Common myeloid progenitor, CD34-positive (primary cell): ENCODE results near the gene MAST2.
"Not testable (repeated sequence)": the region's sequence is repeated elsewhere in the genome, so short reads cannot be mapped to it uniquely, and the experiment has no call there.

Source experiments
- CTCF ChIA-PET: fragments of 350-600 bp; sonication (Branson Sonifier 250); formaldehyde crosslinking; loops from one replicate; lab custom pipeline; 2021; ENCODE audit warnings: antibody characterized with exemption; lab: Charles Lee
- POLR2A ChIA-PET: fragments of 350-600 bp; sonication (Branson Sonifier 250); formaldehyde crosslinking; loops from one replicate; lab custom pipeline; 2021; ENCODE audit warnings: antibody characterized with exemption; lab: Charles Lee
- DNase-seq, 3 donors: peaks; one replicate each; pipeline versions ENCODE4 v3.0.0 to v3.0.0-alpha.2; 2013
- H3K27ac ChIP-seq, 2 experiments: 1 replicate in 1 of 2; 2 replicates in 1 of 2; pipeline ENCODE4 v1.7.0; 2013; ENCODE audit warnings: inconsistent platforms in 2 of 2, low read length in 2 of 2, mild to moderate bottlenecking in 2 of 2, low read depth in 1 of 2, moderate library complexity in 1 of 2; ENCODE audit not compliant: severe bottlenecking in 2 of 2, insufficient read depth in 1 of 2, poor library complexity in 1 of 2
- H3K27me3 ChIP-seq, 5 experiments: replicated peaks in 2 of 5; 1 replicate in 3 of 5; 2 replicates in 2 of 5; pipeline versions ENCODE4 v1.6.1 to v1.7.0; 2013; ENCODE audit warnings: low read length in 4 of 5, mild to moderate bottlenecking in 2 of 5, moderate library complexity in 2 of 5, inconsistent platforms in 1 of 5; ENCODE audit not compliant: insufficient read depth in 5 of 5, control insufficient read depth in 4 of 5
- H3K36me3 ChIP-seq, 4 experiments: 1 replicate in 2 of 4; 2 replicates in 2 of 4; pipeline versions ENCODE4 v1.6.1 to v1.7.0; 2013; ENCODE audit warnings: low read length in 3 of 4, control low read depth in 1 of 4, mild to moderate bottlenecking in 1 of 4; ENCODE audit not compliant: control insufficient read depth in 4 of 4, insufficient read depth in 4 of 4
- H3K4me1 ChIP-seq, 4 experiments: 1 replicate in 3 of 4; 2 replicates in 1 of 4; pipeline versions ENCODE4 v1.6.1 to v1.7.1; 2013; ENCODE audit warnings: low read length in 3 of 4, mild to moderate bottlenecking in 3 of 4, control low read depth in 1 of 4, inconsistent platforms in 1 of 4, moderate library complexity in 1 of 4; ENCODE audit not compliant: control insufficient read depth in 4 of 4, insufficient read depth in 4 of 4; ENCODE audit errors: control extremely low read depth in 1 of 4
- H3K4me3 ChIP-seq, 7 experiments: 1 replicate in 4 of 7; 2 replicates in 3 of 7; pipeline versions ENCODE4 v1.5.1 to v1.7.0; 2013; ENCODE audit warnings: mild to moderate bottlenecking in 7 of 7, low read length in 6 of 7, moderate library complexity in 6 of 7, inconsistent platforms in 2 of 7, low read depth in 2 of 7, control low read depth in 1 of 7; ENCODE audit not compliant: insufficient read depth in 4 of 7, control insufficient read depth in 1 of 7; ENCODE audit errors: extremely low read depth in 1 of 7
- H3K9me3 ChIP-seq, 5 experiments: 1 replicate in 4 of 5; 2 replicates in 1 of 5; pipeline versions ENCODE4 v1.6.1 to v1.7.1; 2013; ENCODE audit warnings: low read length in 4 of 5, mild to moderate bottlenecking in 2 of 5, inconsistent platforms in 1 of 5, low read depth in 1 of 5, moderate library complexity in 1 of 5; ENCODE audit not compliant: control insufficient read depth in 4 of 5, insufficient read depth in 2 of 5; ENCODE audit errors: control extremely low read depth in 1 of 5
- WGBS: methylation state at CpG from one replicate; pipeline ENCODE4 v1.1.5; 2013; ENCODE audit not compliant: insufficient coverage; 5-methylcytosine and 5-hydroxymethylcytosine counted together

The MAST2 gene

GRCh38 chr1:45961936-45962335 lies 158.5 kb downstream of the MAST2 start:
- H3K4me3 ChIP-seq, H3K27ac ChIP-seq, CTCF ChIA-PET, H3K4me1 ChIP-seq, DNase-seq, H3K9me3 ChIP-seq, POLR2A ChIA-PET, H3K27me3 ChIP-seq: not testable (repeated sequence)
- no CpG with 5 or more reads among the region's 4 CpGs for WGBS
- peaks cover 0 to 13% (median 5%) of the 10 kb centered on the region in 4 experiments for H3K36me3 ChIP-seq

DNA sequence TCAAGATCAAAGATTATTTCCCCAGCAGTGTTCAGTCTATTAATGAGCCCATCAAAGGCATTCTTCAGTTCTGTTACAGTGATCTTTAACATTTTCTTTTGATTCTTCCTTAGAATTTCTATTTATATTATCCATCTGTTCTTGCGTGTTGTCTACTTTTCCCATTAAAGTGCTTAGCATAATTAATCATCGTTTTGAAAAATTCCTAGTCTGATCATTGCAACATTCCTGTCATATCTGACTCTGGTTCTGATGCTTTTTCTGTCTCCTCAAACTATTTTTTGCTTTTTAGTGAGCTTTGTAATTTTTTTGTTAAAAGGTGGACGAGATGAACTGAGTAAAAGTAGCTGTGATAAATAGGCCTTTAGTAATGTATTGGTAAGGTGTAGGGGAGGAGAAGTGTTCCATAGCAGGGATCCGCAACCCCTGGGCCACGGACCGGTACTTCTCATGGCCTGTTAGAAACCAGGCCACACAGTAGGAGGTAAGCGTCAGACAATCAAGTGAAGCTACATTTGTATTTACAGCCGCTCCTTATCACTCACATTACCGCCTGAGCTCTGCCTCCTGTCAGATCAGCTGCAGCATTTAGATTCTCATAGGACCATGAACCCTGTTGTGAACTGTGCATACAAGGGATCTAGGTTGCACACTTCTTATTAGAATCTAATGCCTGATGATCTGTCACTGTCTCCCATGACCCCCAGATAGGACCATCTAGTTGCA lies 165.7 kb downstream of the MAST2 start:
- POLR2A ChIA-PET, result no interaction called here

GRCh38 chr1:45969866-45970265 lies 166.5 kb downstream of the MAST2 start:
- no peak for DNase-seq
- no peak overlapping the region for H3K4me3 ChIP-seq
- H3K27me3 ChIP-seq, result no peaks in the 10 kb centered on the region
- peaks cover 0 to 13% (median 5%) of the 10 kb centered on the region in 5 experiments for H3K9me3 ChIP-seq
- peaks cover 6 to 29% (median 11%) of the 10 kb centered on the region in 4 experiments for H3K36me3 ChIP-seq
- WGBS, result 100% methylated on average over 3 of the region's 3 CpGs
- H3K4me1 ChIP-seq, result no peaks in the 10 kb centered on the region
- CTCF ChIA-PET, result no interaction called here
- H3K27ac ChIP-seq, result no peak overlapping the region
- POLR2A ChIA-PET, result no interaction called here

More for the DNA sequence above, 165.7 kb downstream of the MAST2 start:
- no peak overlapping the region for H3K4me3 ChIP-seq
- H3K4me1 ChIP-seq, result no peaks in the 10 kb centered on the region
- 96% methylated on average over 8 of the region's 9 CpGs for WGBS
- H3K27me3 ChIP-seq, result no peaks in the 10 kb centered on the region
- H3K9me3 ChIP-seq, result peaks cover 0 to 13% (median 5%) of the 10 kb centered on the region in 5 experiments
- H3K27ac ChIP-seq, result no peak overlapping the region
- H3K36me3 ChIP-seq, result peaks cover 6 to 29% (median 11%) of the 10 kb centered on the region in 4 experiments
- no peak for DNase-seq
- CTCF ChIA-PET, result no interaction called here

DNA sequence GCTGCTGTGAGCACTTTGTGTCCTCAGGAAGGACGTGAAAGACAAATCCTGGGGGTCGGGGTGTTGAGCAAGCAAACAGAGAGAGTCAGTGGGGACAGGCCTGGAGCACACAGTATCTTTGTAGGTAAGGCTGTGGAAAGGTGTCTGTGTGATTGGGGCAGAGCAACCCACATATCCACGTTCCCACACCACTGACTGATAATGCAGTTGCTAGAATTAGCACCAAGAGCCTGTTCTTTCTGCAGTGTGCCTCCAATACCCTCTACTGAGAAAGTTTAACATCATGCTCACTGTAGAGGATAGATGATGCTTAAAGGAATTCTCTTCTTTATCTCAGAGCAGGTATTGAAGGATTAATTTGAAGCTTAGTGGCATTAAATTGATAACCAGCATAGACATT lies 167.9 kb downstream of the MAST2 start:
- POLR2A ChIA-PET, result no interaction called here
- Histone ChIP-seq H3K4me1 (no peaks in the 10 kb centered on the region), H3K27ac (no peak overlapping the region), H3K4me3 (no peak overlapping the region), H3K9me3 (peaks cover 0 to 13% (median 5%) of the 10 kb centered on the region in 5 experiments), H3K36me3 (peaks cover 6 to 29% (median 11%) of the 10 kb centered on the region in 4 experiments), H3K27me3 (no peaks in the 10 kb centered on the region)
- 100% methylated on average over 1 of the region's 3 CpGs for WGBS
- no peak for DNase-seq
- CTCF ChIA-PET, result no interaction called here

DNA sequence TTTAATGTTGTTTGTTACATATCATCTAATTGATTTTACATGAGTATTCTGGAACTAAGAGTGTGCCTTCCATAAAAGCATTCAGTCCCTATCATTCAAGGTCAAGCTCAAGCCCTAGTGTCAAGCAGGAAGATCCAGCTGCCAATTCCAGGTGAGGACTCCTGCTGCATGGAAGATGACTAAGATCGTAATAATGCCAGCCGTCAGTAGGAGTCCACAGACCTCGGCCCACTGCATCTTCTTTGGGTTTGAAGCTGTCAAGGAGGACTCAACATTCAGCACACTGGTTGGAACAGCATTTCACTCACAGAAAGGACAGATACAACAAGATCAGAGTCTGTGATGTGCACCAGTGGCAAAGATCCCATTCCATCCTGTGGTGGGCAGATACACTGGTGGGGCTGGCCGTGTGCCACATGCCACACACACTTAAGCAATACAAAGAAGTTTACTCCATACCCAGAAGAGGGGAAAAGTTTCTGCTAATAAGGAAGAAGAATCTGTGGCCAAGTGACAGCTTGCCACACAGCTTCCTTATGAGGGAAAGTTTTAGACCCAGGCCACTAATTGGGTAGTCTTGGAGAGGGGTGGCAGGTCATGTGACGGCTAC lies 168.6 kb downstream of the MAST2 start:
- no peaks in the 10 kb centered on the region for H3K27me3 ChIP-seq
- H3K4me1 ChIP-seq, result no peaks in the 10 kb centered on the region
- 97% methylated on average over 4 of the region's 5 CpGs for WGBS
- H3K9me3 ChIP-seq, result peaks cover 0 to 13% (median 5%) of the 10 kb centered on the region in 5 experiments
- H3K36me3 ChIP-seq, result peaks cover 6 to 29% (median 11%) of the 10 kb centered on the region in 4 experiments
- H3K27ac ChIP-seq, result no peak overlapping the region
- ChIA-PET CTCF (no interaction called here), POLR2A (no interaction called here)
- no peak for DNase-seq
- H3K4me3 ChIP-seq, result no peak overlapping the region

- DNase-seq, result no peak
- peaks cover 0 to 13% (median 5%) of the 10 kb centered on the region in 5 experiments for H3K9me3 ChIP-seq
- H3K27ac ChIP-seq, result no peak overlapping the region
- H3K27me3 ChIP-seq, result no peaks in the 10 kb centered on the region
- H3K4me1 ChIP-seq, result no peaks in the 10 kb centered on the region
- ChIA-PET CTCF (interaction anchor here (0.7 kb wide), 1 partner anchor 226 kb away, joined by 3 read pairs; no protein-coding TSS in a partner anchor), POLR2A (no interaction called here)
- no CpG with 5 or more reads among the region's 2 CpGs for WGBS
- peaks cover 6 to 29% (median 11%) of the 10 kb centered on the region in 4 experiments for H3K36me3 ChIP-seq
- no peak overlapping the region for H3K4me3 ChIP-seq
These were observed 169.2 kb downstream of the MAST2 start for GRCh38 chr1:45972621-45973020.

- Histone ChIP-seq H3K9me3 (peaks cover 0 to 13% (median 5%) of the 10 kb centered on the region in 5 experiments), H3K4me1 (no peaks in the 10 kb centered on the region), H3K4me3 (no peak overlapping the region), H3K27me3 (no peaks in the 10 kb centered on the region), H3K27ac (no peak overlapping the region), H3K36me3 (peaks cover 6 to 29% (median 11%) of the 10 kb centered on the region in 4 experiments)
- POLR2A ChIA-PET, result no interaction called here
- 100% methylated on average over 1 of the region's 3 CpGs for WGBS
- CTCF ChIA-PET, result interaction anchor here (0.7 kb wide), 1 partner anchor 226 kb away, joined by 3 read pairs; no protein-coding TSS in a partner anchor
- DNase-seq, result no peak
These were observed 169.7 kb downstream of the MAST2 start for GRCh38 chr1:45973121-45973520.
